ENCODE data around the gene EFCC1.

- TF ChIP-seq RERE (CRISPR knock-in tag; IDR thresholded peaks at IDR 0.05; ENCODE audit: low read depth) (no peak), EZH2 (conservative IDR thresholded peaks at IDR 0.05; ENCODE audit: low read depth, low read length) (no peak), ARID3A (IDR thresholded peaks at IDR 0.05; ENCODE audit: low read depth, low read length) (no peak), PHF21A (CRISPR knock-in tag; IDR thresholded peaks at IDR 0.05) (no peak), ZFP41 (CRISPR knock-in tag; IDR thresholded peaks at IDR 0.05; ENCODE audit: borderline replicate concordance) (no peak), POLR2A (IDR thresholded peaks at IDR 0.05; ENCODE audit: insufficient read depth in 1 of 2, low read depth in 2 of 2, low read length in 2 of 2) (no peak), ZNF710 (CRISPR knock-in tag; IDR thresholded peaks at IDR 0.05; ENCODE audit: borderline replicate concordance) (no peak), BCL6 (CRISPR knock-in tag; IDR thresholded peaks at IDR 0.05) (no peak), EP300 (IDR thresholded peaks at IDR 0.05; ENCODE audit: low read depth in 2 of 2, low read length in 2 of 2) (no peak), EP300 (CRISPR knock-in tag; IDR thresholded peaks at IDR 0.05; ENCODE audit: borderline replicate concordance) (no peak), ZNF354B (CRISPR knock-in tag; IDR thresholded peaks at IDR 0.05) (no peak), E2F1 (CRISPR knock-in tag; IDR thresholded peaks at IDR 0.05) (no peak), LBX2 (CRISPR knock-in tag; IDR thresholded peaks at IDR 0.05; ENCODE audit: borderline replicate concordance) (no peak)
Observed at GRCh38 chr3:129031476-129032215, 30.5 kb downstream of the EFCC1 start.

Measured in HepG2 (cell line).